GM12874 (cell line): ENCODE results near the gene RORC.

ENCODE experiments used
- CTCF ChIP-seq: IDR thresholded peaks from 2 replicates; pipeline ENCODE4 v1.5.1; 2011; ENCODE audit warnings: low read depth, mild to moderate bottlenecking, control low read depth, low read length, moderate library complexity; ENCODE audit not compliant: insufficient read depth

RORC gene

GRCh38 chr1:151807131-151807530 lies 24.5 kb downstream of the RORC start:
- TF ChIP-seq CTCF: no peak

- no peak for TF ChIP-seq CTCF
These were observed 25.4 kb downstream of the RORC start for GRCh38 chr1:151806170-151806569.

- TF ChIP-seq CTCF: no peak
These were observed 26.4 kb downstream of the RORC start, which contains the start of gene LINGO4 for GRCh38 chr1:151805066-151805820. Gene LINGO4, minus strand, starts transcription at chr1:151805419. Its CDS starts 2,715 bp downstream, at chr1:151802704.

- no peak for TF ChIP-seq CTCF
These were observed 27.7 kb downstream of the RORC start for GRCh38 chr1:151803915-151804314.

GRCh38 chr1:151803164-151803563 lies 28.4 kb downstream of the RORC start:
- TF ChIP-seq CTCF: no peak

GRCh38 chr1:151802372-151802771 lies 29.2 kb downstream of the RORC start:
- TF ChIP-seq CTCF: no peak

- no peak for TF ChIP-seq CTCF
These were observed 29.8 kb downstream of the RORC start for GRCh38 chr1:151801846-151802245.
